Effector memory CD8-positive, alpha-beta T cell (primary cell): Measurements from ENCODE around the gene COL27A1.

ENCODE experiments used
- ATAC-seq: fragments of 150-1000 bp; cut with Tn5 transposase; replicated peaks from 2 replicates; pipeline ENCODE4 v1.10.0; 2021; ENCODE audit warnings: mild to moderate bottlenecking, moderate library complexity
- DNase-seq, 3 experiments: peaks; one replicate each; pipeline ENCODE4 v3.0.0; 2021
- H3K27ac Mint-ChIP-seq, 2 donors: one replicate each; pipeline ENCODE4 v1.8.0; 2022; ENCODE audit warnings: mild to moderate bottlenecking in 2 of 2, mixed read lengths in 2 of 2, moderate library complexity in 2 of 2
- H3K27me3 Mint-ChIP-seq, 2 donors: one replicate each; pipeline ENCODE4 v1.8.0; 2022; ENCODE audit warnings: mixed read lengths in 2 of 2
- H3K36me3 Mint-ChIP-seq: one replicate; pipeline ENCODE4 v1.8.0; 2022; ENCODE audit warnings: mild to moderate bottlenecking, moderate library complexity, mixed read lengths; ENCODE audit not compliant: insufficient read depth
- H3K4me1 Mint-ChIP-seq, 2 donors: one replicate each; pipeline ENCODE4 v1.8.0; 2022; ENCODE audit warnings: low read depth in 2 of 2, mixed read lengths in 2 of 2
- H3K4me3 Mint-ChIP-seq, 2 donors: one replicate each; pipeline ENCODE4 v1.8.0; 2022; ENCODE audit warnings: mild to moderate bottlenecking in 2 of 2, mixed read lengths in 2 of 2, moderate library complexity in 2 of 2
- H3K9me3 Mint-ChIP-seq, 2 donors: one replicate each; pipeline ENCODE4 v1.8.0; 2022; ENCODE audit warnings: mixed read lengths in 2 of 2

COL27A1 gene

DNA sequence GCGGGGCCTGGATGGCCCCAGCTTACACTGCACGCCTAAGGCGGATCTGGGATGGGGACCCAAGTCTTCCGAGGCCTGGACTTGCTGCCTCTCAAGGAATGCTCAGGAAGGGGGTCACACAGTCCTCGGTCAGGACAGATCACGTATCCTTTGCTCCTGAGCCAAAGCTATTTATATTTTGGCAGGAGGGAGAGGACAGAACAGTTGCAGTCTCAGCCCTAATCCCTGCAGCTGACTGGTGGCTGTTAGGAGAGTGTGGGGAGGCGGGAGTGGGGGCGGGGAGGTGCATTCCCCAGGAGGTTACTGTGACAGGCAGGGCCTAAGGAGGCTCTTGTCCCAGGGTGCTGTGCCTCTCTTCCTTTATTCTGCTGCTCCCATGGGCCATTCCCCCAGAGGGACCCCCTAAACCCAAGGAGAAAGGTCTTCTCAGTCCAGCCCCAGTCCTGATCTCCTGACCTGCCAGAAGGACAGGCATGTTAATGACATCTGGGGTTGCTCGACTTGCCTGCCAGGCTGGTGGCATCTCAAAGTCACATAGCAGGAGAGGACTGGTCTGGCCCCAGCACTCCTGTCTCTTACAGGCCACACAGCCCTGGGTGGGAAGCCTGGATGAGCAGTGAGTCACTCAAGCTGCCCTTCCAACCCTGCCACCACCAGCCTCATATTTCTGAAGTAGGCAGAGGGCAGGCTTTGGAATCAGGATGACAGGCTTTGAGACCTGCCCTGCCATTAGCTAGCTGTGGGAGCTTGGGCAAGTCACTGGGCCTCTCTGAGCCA is 51.9 kb downstream of the COL27A1 start:
- H3K27me3 Mint-ChIP-seq: peaks cover 7 to 27% of the 10 kb centered on the region in 2 donors
- no peaks in the 10 kb centered on the region for H3K4me1 Mint-ChIP-seq
- no peaks in the 10 kb centered on the region for H3K9me3 Mint-ChIP-seq
- no peak for DNase-seq
- no peaks in the 10 kb centered on the region for H3K36me3 Mint-ChIP-seq
- no peak for ATAC-seq
- H3K27ac Mint-ChIP-seq: no peak overlapping the region
- H3K4me3 Mint-ChIP-seq: no peak overlapping the region

DNA sequence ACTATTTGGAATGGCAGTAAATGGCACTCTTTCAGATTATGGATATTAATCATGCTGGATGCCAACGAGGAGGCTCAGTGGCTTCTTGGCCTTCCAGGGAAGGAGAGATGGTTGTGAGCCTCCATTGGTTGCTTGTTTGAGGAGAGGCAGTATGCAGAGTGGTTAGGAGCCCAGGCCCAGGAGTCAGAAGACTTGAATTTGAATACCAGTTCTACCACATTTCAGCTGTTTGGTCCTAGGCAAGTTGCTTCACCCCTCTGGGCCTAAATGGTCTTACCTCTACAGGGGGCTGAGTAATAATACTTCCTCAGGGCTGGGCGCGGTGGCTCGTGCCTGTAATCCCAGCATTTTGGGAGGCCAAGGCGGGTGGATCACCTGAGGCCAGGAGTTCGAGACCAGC is 52.5 kb downstream of the COL27A1 start:
- no peaks in the 10 kb centered on the region for H3K4me1 Mint-ChIP-seq
- H3K27me3 Mint-ChIP-seq: peaks cover 7 to 27% of the 10 kb centered on the region in 2 donors
- ATAC-seq (no peak), DNase-seq (no peak)
- H3K4me3 Mint-ChIP-seq: no peak overlapping the region
- no peak overlapping the region for H3K27ac Mint-ChIP-seq
- no peaks in the 10 kb centered on the region for H3K36me3 Mint-ChIP-seq
- no peaks in the 10 kb centered on the region for H3K9me3 Mint-ChIP-seq

DNA sequence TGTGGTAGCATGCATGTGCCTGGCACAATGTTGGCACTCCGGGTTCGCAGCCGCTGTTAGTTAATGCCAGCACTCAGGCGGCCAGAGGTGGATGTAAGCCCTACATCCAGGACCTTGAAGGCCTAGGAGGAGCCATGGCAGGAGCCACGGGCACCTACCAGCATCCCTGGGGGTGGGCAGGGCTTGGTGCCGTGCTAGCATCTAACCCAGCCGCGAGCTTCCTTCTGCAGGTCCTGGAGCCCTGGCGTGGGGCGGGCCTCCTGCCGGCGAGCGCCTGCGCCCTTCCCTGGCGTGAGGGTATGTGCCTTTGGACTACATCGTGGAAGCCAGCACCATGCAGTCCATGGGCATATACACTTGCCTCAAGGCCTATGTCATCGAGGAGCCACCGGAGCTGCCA is 53.8 kb downstream of the COL27A1 start:
- ATAC-seq (no peak), DNase-seq (no peak)
- Mint-ChIP-seq H3K4me3 (no peak overlapping the region), H3K27me3 (peaks cover 7 to 27% of the 10 kb centered on the region in 2 donors), H3K36me3 (no peaks in the 10 kb centered on the region), H3K4me1 (no peaks in the 10 kb centered on the region), H3K9me3 (no peaks in the 10 kb centered on the region), H3K27ac (no peak overlapping the region)

DNA sequence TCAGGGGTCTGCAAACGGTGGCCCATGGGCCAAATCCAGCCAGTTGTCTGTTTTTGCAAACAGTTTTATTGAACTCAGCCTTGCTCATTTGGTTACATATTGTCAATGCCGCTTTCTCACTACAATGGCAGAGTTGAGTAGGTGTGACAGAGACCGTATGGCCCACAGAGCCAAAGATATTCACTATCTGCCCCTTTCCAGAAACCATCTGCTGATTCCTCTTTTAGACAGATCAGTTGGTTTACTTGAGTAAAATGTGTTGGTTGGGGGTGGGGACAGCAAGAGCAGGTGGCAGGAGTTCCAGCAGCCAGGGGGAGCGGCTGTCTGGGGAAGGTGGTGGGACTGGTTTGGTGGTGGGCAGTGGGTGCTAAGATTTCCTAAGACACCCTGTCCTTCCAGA is 54.8 kb downstream of the COL27A1 start:
- Mint-ChIP-seq H3K4me1 (no peaks in the 10 kb centered on the region), H3K9me3 (no peaks in the 10 kb centered on the region), H3K4me3 (no peak overlapping the region), H3K27me3 (peaks cover 7 to 24% of the 10 kb centered on the region in 2 donors), H3K36me3 (no peaks in the 10 kb centered on the region), H3K27ac (no peak overlapping the region)
- no peak for ATAC-seq
- DNase-seq: no peak

GRCh38 chr9:114210691-114211276 is 55.4 kb downstream of the COL27A1 start:
- H3K9me3 Mint-ChIP-seq: no peaks in the 10 kb centered on the region
- H3K4me3 Mint-ChIP-seq: no peak overlapping the region
- no peaks in the 10 kb centered on the region for H3K36me3 Mint-ChIP-seq
- H3K27me3 Mint-ChIP-seq: peaks cover 2 to 18% of the 10 kb centered on the region in 2 donors
- ATAC-seq (no peak), DNase-seq (no peak)
- H3K27ac Mint-ChIP-seq: no peak overlapping the region
- H3K4me1 Mint-ChIP-seq: no peaks in the 10 kb centered on the region

- ATAC-seq (no peak), DNase-seq (no peak)
- H3K27me3 Mint-ChIP-seq: peaks cover 0 to 12% of the 10 kb centered on the region in 2 donors
- H3K4me3 Mint-ChIP-seq: no peak overlapping the region
- H3K27ac Mint-ChIP-seq: no peak overlapping the region
- no peaks in the 10 kb centered on the region for H3K36me3 Mint-ChIP-seq
- no peaks in the 10 kb centered on the region for H3K4me1 Mint-ChIP-seq
- H3K9me3 Mint-ChIP-seq: no peaks in the 10 kb centered on the region
Measured at GRCh38 chr9:114212826-114213225, 57.5 kb downstream of the COL27A1 start.

GRCh38 chr9:114213566-114213965 is 58.2 kb downstream of the COL27A1 start:
- no peak for ATAC-seq
- Mint-ChIP-seq H3K9me3 (no peaks in the 10 kb centered on the region), H3K36me3 (no peaks in the 10 kb centered on the region), H3K27ac (no peak overlapping the region), H3K4me3 (no peak overlapping the region), H3K4me1 (no peaks in the 10 kb centered on the region), H3K27me3 (peaks cover 0 to 12% of the 10 kb centered on the region in 2 donors)
- no peak for DNase-seq

DNA sequence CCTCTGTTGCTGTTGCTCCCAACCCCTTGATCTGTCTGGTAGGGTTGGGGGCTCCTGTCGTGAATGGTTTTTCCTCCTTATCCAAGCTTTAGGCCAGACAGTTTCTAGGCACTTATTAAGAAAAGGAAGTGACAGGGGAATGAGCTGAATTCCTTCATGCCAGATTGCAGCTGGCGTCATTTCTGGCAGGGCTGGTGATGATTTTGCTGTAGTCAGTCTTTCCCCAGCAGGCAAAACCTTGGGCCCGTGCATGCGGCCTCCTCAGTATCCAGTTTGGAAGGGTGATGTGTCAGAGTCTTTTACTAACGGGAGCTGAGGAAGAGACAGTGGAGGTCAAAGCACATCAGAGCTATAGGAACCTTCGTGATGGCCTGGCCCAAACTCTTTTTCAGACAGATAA is 58.8 kb downstream of the COL27A1 start:
- H3K4me3 Mint-ChIP-seq: no peak overlapping the region
- no peak overlapping the region for H3K27ac Mint-ChIP-seq
- H3K27me3 Mint-ChIP-seq: peaks cover 0 to 12% of the 10 kb centered on the region in 2 donors
- H3K9me3 Mint-ChIP-seq: no peaks in the 10 kb centered on the region
- no peak for ATAC-seq
- DNase-seq: no peak
- no peaks in the 10 kb centered on the region for H3K4me1 Mint-ChIP-seq
- H3K36me3 Mint-ChIP-seq: no peaks in the 10 kb centered on the region

- no peaks in the 10 kb centered on the region for H3K36me3 Mint-ChIP-seq
- H3K4me1 Mint-ChIP-seq: no peaks in the 10 kb centered on the region
Measured at GRCh38 chr9:114214686-114215414, 59.5 kb downstream of the COL27A1 start.

GRCh38 chr9:114216081-114216480 is 60.7 kb downstream of the COL27A1 start:
- H3K4me3 Mint-ChIP-seq: no peak overlapping the region
- no peak for DNase-seq
- no peaks in the 10 kb centered on the region for H3K36me3 Mint-ChIP-seq
- H3K9me3 Mint-ChIP-seq: no peaks in the 10 kb centered on the region
- no peaks in the 10 kb centered on the region for H3K4me1 Mint-ChIP-seq
- H3K27me3 Mint-ChIP-seq: peaks cover 0 to 13% of the 10 kb centered on the region in 2 donors
- H3K27ac Mint-ChIP-seq: no peak overlapping the region
- ATAC-seq: no peak

More at GRCh38 chr9:114214686-114215414, 59.5 kb downstream of the COL27A1 start:
- Mint-ChIP-seq H3K4me3 (no peak overlapping the region), H3K9me3 (no peaks in the 10 kb centered on the region), H3K27me3 (peaks cover 0 to 5% of the 10 kb centered on the region in 2 donors), H3K27ac (no peak overlapping the region)
- DNase-seq (no peak), ATAC-seq (no peak)

- no peak overlapping the region for H3K27ac Mint-ChIP-seq
- no peaks in the 10 kb centered on the region for H3K36me3 Mint-ChIP-seq
- DNase-seq (no peak), ATAC-seq (no peak)
- H3K4me1 Mint-ChIP-seq: no peaks in the 10 kb centered on the region
- peaks cover 0 to 21% of the 10 kb centered on the region in 2 donors for H3K27me3 Mint-ChIP-seq
- no peak overlapping the region for H3K4me3 Mint-ChIP-seq
- H3K9me3 Mint-ChIP-seq: no peaks in the 10 kb centered on the region
Measured at GRCh38 chr9:114216976-114217375, 61.6 kb downstream of the COL27A1 start.

DNA sequence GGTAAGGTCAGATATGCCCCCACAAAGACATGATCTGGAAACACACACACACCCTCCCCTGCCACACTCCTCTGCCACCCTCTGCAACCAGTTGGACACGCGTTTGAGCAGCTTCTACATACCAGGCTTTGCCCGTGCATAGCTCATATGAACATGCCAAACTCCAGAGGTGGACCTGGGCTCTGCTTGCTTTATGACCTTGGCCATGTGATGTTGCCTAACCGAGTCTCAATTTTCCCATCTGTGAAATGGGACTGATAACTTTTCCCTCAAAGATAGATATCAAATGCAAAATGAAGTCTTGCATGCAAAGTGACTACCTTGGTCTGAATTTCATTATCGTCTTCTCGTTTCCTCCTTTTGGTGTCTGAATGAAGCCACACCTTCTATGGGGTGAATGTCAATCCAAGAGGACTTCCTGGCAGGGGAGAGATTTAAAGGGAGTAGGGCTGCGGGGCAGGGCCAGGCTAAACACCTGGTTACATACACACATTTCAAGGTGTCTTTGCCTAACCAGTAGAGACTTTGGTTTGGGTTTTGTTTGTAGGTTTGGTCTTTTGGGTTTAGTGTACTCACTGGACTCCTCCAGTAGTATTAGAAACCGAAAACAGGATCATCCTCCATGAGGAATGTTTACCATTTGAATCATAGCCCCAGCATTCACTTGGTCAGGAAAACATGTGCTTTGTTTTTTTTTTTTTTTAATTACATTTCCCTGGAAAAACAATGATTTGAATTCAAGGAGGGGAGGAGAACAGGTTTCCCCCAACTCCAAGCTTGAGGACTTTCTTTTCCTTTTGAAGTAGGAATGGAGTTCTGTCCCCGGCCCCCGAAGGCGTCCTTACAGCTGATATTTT is 63.2 kb downstream of the COL27A1 start:
- H3K4me1 Mint-ChIP-seq: no peaks in the 10 kb centered on the region
- H3K27me3 Mint-ChIP-seq: peaks cover 0 to 21% of the 10 kb centered on the region in 2 donors
- ATAC-seq (no peak), DNase-seq (no peak)
- H3K27ac Mint-ChIP-seq: no peak overlapping the region
- no peaks in the 10 kb centered on the region for H3K9me3 Mint-ChIP-seq
- H3K4me3 Mint-ChIP-seq: no peak overlapping the region
- H3K36me3 Mint-ChIP-seq: no peaks in the 10 kb centered on the region

DNA sequence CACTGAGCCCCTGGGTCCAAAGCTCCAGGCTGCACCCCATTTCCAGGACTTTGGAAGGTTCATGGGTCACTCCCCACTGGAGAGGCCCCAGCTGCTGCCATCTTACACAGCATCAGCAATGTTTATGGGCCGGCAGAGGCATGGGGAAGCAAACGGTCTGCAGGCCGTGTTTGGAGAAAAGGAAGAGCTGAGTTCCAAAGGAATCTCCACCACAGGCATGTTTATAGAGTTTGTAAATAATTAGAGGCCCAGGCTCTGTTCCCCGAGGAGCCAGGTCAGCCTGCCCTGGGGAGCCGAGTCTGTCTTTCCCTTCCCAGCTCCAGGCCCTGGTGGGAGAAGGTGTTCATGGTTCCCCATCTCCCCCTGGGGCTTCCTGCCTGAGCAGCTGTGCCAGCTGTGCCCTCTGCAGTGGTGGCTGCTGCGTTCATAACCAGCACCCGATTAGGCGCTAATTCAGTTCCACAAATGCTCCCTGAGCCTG is 64.8 kb downstream of the COL27A1 start:
- DNase-seq: no peak
- peaks cover 0 to 21% of the 10 kb centered on the region in 2 donors for H3K27me3 Mint-ChIP-seq
- H3K4me1 Mint-ChIP-seq: no peaks in the 10 kb centered on the region
- no peaks in the 10 kb centered on the region for H3K36me3 Mint-ChIP-seq
- H3K4me3 Mint-ChIP-seq: no peak overlapping the region
- H3K27ac Mint-ChIP-seq: no peak overlapping the region
- H3K9me3 Mint-ChIP-seq: no peaks in the 10 kb centered on the region
- ATAC-seq: no peak
